Stimulated activated effector memory CD8-positive, alpha-beta T cell treated with anti-CD3 and anti-CD28 coated beads, Interleukin-12 subunit alpha, Interleukin-12 subunit beta, amount 100 ng/mL, for 72 hours (primary cell): ENCODE measurements around the gene LMO4.

Source experiments
- ATAC-seq: fragments of 150-1000 bp; cut with Tn5 transposase; 2 replicates; pipeline ENCODE4 v1.10.0; 2021
- DNase-seq, 2 donors: peaks; one replicate each; pipeline ENCODE4 v3.0.0; 2021 to 2022; ENCODE audit warnings: low spot score in 2 of 2
- H3K27ac Mint-ChIP-seq: one replicate; pipeline ENCODE4 v1.8.0; 2022; ENCODE audit warnings: mild to moderate bottlenecking, mixed read lengths
- H3K36me3 Mint-ChIP-seq: one replicate; pipeline ENCODE4 v1.8.0; 2022; ENCODE audit warnings: mild to moderate bottlenecking, mixed read lengths
- H3K4me1 Mint-ChIP-seq: one replicate; pipeline ENCODE4 v1.8.0; 2022; ENCODE audit warnings: mixed read lengths
- H3K4me3 Mint-ChIP-seq: one replicate; pipeline ENCODE4 v1.8.0; 2022; ENCODE audit warnings: mild to moderate bottlenecking, mixed read lengths
- H3K9me3 Mint-ChIP-seq: one replicate; pipeline ENCODE4 v1.8.0; 2022; ENCODE audit warnings: mixed read lengths

The LMO4 gene

DNA sequence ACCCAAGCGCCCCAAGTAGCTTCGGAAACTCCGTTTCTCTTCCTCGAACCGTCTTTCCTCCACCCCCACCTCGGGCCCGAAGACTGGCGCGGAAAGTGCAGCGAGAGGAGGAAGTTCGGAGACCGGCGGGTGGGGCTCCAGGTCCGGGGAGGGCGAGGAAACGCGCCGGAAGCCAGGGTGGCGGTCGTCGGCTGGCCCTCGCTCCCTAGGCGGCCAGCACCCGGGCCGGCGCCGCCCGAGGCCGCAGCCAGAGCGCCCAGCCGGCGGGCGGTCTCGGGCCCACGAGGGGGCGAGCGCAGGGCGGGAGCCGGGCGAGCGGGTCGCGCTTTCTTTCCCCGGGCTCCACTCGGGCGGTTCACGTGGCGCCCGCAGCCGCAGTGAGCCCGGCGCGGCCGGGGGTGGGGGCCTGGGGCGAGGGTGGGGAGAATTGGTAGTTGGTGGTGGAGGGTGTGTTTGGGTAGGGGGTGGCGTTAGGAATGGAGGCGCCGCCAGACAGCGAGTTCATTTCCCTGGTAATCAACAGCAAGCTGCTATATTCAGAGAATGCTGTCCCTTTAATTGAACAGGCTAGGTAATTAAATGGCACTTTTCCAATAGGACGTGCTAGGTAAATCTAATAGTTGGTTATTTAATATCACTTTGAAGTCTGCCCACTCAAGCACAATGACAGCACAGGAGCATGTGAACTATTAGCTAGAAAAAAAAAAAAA, 6.7 kb downstream of the LMO4 start:
- Mint-ChIP-seq H3K4me3 (peak overlapping the region; percentile 95), H3K9me3 (no peaks in the 10 kb centered on the region), H3K36me3 (peaks cover 84% of the 10 kb centered on the region), H3K4me1 (peaks cover 62% of the 10 kb centered on the region), H3K27ac (peak overlapping the region; percentile 97)
- DNase-seq, result peak; percentile 61 to 80
- ATAC-seq, result peak; percentile 71

DNA sequence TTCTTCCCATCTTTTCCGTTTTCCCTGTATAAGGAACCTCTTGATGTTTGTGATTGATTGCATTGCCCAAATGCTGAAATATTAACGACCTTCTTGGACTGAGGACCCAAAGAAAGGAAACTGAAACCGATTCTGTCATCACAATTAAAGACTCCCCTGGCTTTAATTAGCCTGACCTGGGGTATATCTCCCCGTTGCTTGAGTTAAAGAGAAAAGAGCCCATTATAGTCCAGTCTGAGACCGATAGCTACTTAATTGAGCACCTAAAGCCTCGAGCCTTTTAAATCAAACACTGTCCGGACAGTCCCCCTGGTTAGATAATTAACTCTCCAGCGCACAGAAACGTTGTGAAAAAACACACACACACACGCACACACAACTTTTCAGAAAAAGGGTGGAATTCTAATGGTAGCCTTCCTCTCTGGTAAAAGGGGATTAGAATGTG, 8.0 kb downstream of the LMO4 start:
- Mint-ChIP-seq H3K4me3 (peak overlapping the region; percentile 95), H3K9me3 (no peaks in the 10 kb centered on the region), H3K4me1 (peaks cover 54% of the 10 kb centered on the region), H3K36me3 (peaks cover 97% of the 10 kb centered on the region), H3K27ac (peak overlapping the region; percentile 97)
- ATAC-seq (no peak), DNase-seq (no peak)

DNA sequence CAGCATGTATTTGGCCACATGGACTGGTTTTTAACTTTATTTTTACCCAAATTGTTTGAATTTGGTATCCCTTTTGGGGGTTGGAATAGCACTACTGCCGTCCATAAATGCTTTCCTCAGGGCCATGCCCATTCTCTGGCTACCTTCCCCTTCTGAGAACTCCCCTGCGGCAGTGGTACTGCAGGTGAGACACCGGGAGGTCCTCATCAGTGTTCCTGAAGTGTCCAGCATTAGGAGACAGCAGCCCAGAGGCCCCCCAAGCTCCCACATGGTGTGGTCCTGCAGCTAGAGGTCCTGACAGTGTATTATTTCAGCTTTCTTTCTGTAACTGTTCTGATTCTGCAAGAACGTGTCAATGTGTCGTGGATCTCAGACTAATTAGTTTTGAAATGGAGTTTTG, 8.9 kb downstream of the LMO4 start:
- Mint-ChIP-seq H3K4me3 (no peak overlapping the region), H3K27ac (peak overlapping the region; percentile 97), H3K4me1 (peaks cover 52% of the 10 kb centered on the region), H3K36me3 (peaks cover 97% of the 10 kb centered on the region), H3K9me3 (no peaks in the 10 kb centered on the region)
- DNase-seq (no peak), ATAC-seq (no peak)

DNA sequence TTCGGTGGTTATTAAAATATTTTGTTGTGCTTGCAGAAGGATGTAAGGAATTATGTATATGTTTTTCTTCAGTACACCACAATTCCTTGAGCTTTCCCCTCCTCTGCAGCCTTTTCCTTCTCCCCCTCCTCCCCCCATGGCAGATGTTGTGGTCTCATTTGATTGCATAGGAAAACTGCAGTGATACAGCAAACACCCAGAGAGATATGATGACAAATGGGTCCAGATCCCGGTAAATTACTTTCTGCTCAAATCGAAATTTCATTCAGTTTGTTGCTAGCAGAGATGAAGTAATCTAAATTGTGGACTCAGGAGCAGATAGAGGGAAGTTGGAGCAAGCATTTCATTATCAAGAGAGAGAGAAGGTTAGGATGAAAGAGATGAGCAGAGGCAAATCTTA, 9.9 kb downstream of the LMO4 start:
- Mint-ChIP-seq H3K27ac (no peak overlapping the region), H3K9me3 (no peaks in the 10 kb centered on the region), H3K36me3 (peaks cover 97% of the 10 kb centered on the region), H3K4me1 (peaks cover 44% of the 10 kb centered on the region), H3K4me3 (no peak overlapping the region)
- no peak for ATAC-seq
- no peak for DNase-seq

- ATAC-seq (no peak), DNase-seq (no peak)
- H3K4me3 Mint-ChIP-seq, result no peak overlapping the region
- H3K4me1 Mint-ChIP-seq, result peaks cover 9% of the 10 kb centered on the region
- no peak overlapping the region for H3K27ac Mint-ChIP-seq
- H3K9me3 Mint-ChIP-seq, result no peaks in the 10 kb centered on the region
- H3K36me3 Mint-ChIP-seq, result peaks cover 88% of the 10 kb centered on the region
These were observed 15.6 kb downstream of the LMO4 start for GRCh38 chr1:87344231-87344630.

DNA sequence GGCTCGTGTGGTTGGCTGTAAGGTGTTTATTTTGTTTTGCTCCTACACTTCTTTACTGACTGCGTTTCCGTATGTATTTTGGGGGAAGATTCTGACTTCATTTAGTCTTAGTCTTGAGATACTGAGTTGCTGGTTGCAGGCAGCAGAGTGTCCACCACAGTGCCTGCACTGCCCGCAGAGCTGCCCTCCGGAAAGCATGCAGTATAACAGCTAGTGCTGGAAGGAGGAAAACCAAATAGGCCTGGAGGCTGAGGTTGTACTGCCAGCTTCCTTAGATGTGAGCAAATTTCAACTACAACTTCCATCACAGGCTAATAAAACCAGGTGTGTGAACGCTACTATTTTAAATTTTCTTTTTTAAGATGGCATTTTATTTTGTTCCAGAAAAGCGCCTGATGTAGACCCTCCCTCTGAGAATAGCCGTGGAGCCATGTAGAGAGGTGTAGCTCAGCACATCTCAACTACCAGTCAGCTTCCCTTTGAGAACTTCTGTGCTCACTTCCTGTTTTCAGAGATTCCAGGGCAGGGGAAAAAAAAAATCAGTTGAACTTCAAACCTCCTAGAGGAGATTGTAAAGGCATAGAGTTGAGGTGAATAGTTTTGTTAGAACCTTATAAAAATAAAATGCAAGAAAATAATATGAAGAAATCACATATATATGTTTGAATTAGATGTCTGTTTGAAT, 17.6 kb downstream of the LMO4 start:
- Mint-ChIP-seq H3K27ac (peak overlapping the region; percentile 78), H3K4me3 (no peak overlapping the region), H3K36me3 (peaks cover 70% of the 10 kb centered on the region), H3K9me3 (no peaks in the 10 kb centered on the region), H3K4me1 (peaks cover 9% of the 10 kb centered on the region)
- DNase-seq, result no peak
- ATAC-seq, result no peak

DNA sequence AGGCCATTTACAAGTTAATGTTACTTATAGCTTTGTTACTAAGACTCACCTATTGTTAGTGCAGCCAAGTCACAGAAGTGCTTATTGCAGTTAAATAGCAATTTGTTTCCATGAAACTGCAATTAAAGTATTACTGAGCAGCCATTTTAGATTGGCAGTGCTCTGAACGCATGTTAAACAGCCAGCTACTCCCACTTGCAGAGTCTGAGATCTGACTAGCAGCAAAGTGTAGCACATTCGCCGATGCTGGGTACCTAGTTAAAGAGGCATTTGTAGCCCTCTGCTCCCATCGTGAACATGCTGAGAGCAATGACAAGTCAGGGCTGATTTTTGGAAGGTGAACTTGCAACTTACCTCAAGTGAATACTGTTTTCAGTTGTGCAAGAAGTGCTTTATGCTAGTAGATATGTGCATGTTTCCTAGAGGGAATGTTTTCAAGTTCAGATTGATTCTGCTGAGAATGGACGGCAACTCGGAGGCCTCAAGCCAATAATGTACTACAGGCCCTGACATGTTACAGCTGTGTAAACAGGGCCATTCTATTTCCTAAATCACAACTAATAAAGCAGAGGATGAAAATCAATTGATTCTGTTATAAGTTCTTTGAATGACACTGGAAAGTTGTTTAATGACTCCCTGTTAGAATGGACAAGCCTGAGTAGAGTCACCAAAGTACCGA, 19.8 kb downstream of the LMO4 start:
- DNase-seq (no peak), ATAC-seq (no peak)
- H3K4me3 Mint-ChIP-seq, result no peak overlapping the region
- H3K4me1 Mint-ChIP-seq, result peaks cover 6% of the 10 kb centered on the region
- H3K36me3 Mint-ChIP-seq, result peaks cover 51% of the 10 kb centered on the region
- H3K9me3 Mint-ChIP-seq, result no peaks in the 10 kb centered on the region
- no peak overlapping the region for H3K27ac Mint-ChIP-seq

- no peaks in the 10 kb centered on the region for H3K9me3 Mint-ChIP-seq
- peaks cover 6% of the 10 kb centered on the region for H3K4me1 Mint-ChIP-seq
- ATAC-seq (no peak), DNase-seq (no peak)
- H3K36me3 Mint-ChIP-seq, result peaks cover 46% of the 10 kb centered on the region
- no peak overlapping the region for H3K4me3 Mint-ChIP-seq
- H3K27ac Mint-ChIP-seq, result no peak overlapping the region
These were observed 20.4 kb downstream of the LMO4 start for GRCh38 chr1:87349036-87349435.

GRCh38 chr1:87355894-87356293, 27.2 kb downstream of the LMO4 start:
- ATAC-seq, result no peak
- H3K9me3 Mint-ChIP-seq, result no peaks in the 10 kb centered on the region
- peaks cover 6% of the 10 kb centered on the region for H3K4me1 Mint-ChIP-seq
- no peak for DNase-seq
- peaks cover 6% of the 10 kb centered on the region for H3K36me3 Mint-ChIP-seq
- no peak overlapping the region for H3K4me3 Mint-ChIP-seq
- no peak overlapping the region for H3K27ac Mint-ChIP-seq

GRCh38 chr1:87356591-87356990, 27.9 kb downstream of the LMO4 start:
- Mint-ChIP-seq H3K4me1 (peaks cover 3% of the 10 kb centered on the region), H3K36me3 (peaks cover under 1% of the 10 kb centered on the region), H3K4me3 (no peak overlapping the region), H3K27ac (no peak overlapping the region), H3K9me3 (no peaks in the 10 kb centered on the region)
- DNase-seq (no peak), ATAC-seq (no peak)

DNA sequence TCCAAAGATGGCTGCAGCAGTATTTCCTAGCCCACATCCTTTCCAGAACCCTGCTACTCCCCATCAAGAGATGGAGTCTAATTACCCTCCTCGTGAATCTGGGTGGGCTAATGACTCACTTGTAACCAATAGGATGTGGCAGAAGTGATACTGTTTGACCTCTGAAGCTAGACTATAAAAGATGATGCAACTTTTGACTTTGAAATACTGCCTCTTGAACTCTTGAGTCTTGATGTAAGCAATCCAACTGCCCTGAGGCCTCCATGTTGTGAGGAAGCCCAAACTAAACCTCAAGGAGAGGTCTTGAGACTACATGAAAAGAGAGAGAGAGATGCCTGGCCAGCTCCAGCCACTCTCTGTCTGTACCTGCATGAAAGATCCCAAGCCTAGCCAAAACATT, 29.5 kb downstream of the LMO4 start:
- no peaks in the 10 kb centered on the region for H3K36me3 Mint-ChIP-seq
- DNase-seq (no peak), ATAC-seq (peak; percentile 40)
- no peak overlapping the region for H3K4me3 Mint-ChIP-seq
- no peak overlapping the region for H3K27ac Mint-ChIP-seq
- no peaks in the 10 kb centered on the region for H3K9me3 Mint-ChIP-seq
- no peaks in the 10 kb centered on the region for H3K4me1 Mint-ChIP-seq

- no peak for DNase-seq
- no peaks in the 10 kb centered on the region for H3K36me3 Mint-ChIP-seq
These were observed 30.9 kb downstream of the LMO4 start for GRCh38 chr1:87359586-87359985.

GRCh38 chr1:87362063-87362833, 33.6 kb downstream of the LMO4 start:
- no peaks in the 10 kb centered on the region for H3K9me3 Mint-ChIP-seq
- H3K4me3 Mint-ChIP-seq, result no peak overlapping the region
- H3K27ac Mint-ChIP-seq, result no peak overlapping the region
- no peaks in the 10 kb centered on the region for H3K4me1 Mint-ChIP-seq
- H3K36me3 Mint-ChIP-seq, result no peaks in the 10 kb centered on the region
- ATAC-seq, result no peak
- no peak for DNase-seq

More at GRCh38 chr1:87359586-87359985, 30.9 kb downstream of the LMO4 start:
- H3K4me3 Mint-ChIP-seq, result no peak overlapping the region
- no peaks in the 10 kb centered on the region for H3K4me1 Mint-ChIP-seq
- no peak for ATAC-seq
- H3K9me3 Mint-ChIP-seq, result no peaks in the 10 kb centered on the region
- H3K27ac Mint-ChIP-seq, result no peak overlapping the region

DNA sequence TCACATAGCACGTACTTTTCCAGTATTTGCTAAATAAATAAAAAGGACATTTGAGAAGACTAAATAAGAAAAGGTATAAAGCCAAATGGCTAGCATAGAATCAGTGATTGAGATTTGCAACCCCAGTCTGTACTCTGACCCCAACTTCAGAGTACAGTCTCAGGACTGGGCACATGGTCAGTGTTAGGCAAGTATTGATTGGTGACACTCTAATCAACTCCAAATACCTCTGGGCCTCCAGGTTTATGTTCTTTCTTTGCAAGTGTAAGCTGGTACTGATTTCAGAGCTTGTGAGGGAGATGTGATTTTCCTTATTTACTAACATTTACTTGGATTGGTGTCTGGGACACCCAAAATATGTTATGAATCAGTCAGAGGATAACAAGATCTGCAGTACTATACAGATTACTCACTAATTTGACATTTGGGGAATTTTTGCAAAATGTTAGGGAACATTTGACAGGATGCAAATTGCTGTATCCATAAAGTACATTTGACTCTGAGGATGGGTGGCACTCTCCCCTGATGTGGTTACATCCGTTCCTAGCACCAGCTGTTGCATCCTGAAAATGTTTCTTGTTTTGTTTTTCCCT, 34.2 kb downstream of the LMO4 start:
- no peak for ATAC-seq
- H3K36me3 Mint-ChIP-seq, result no peaks in the 10 kb centered on the region
- no peak overlapping the region for H3K27ac Mint-ChIP-seq
- no peak for DNase-seq
- H3K4me1 Mint-ChIP-seq, result no peaks in the 10 kb centered on the region
- H3K9me3 Mint-ChIP-seq, result no peaks in the 10 kb centered on the region
- H3K4me3 Mint-ChIP-seq, result no peak overlapping the region

- no peaks in the 10 kb centered on the region for H3K36me3 Mint-ChIP-seq
- DNase-seq (no peak), ATAC-seq (no peak)
- H3K9me3 Mint-ChIP-seq, result no peaks in the 10 kb centered on the region
- peak overlapping the region; percentile 3 for H3K27ac Mint-ChIP-seq
- H3K4me3 Mint-ChIP-seq, result no peak overlapping the region
- no peaks in the 10 kb centered on the region for H3K4me1 Mint-ChIP-seq
These were observed 38.9 kb downstream of the LMO4 start for GRCh38 chr1:87367549-87367948.
